ENCODE data around the gene C12orf57. TPM values are rescaled to one million over a fixed set of nuclear protein-coding genes. Genes with fewer than 3 reads are reported as not detected.

C12orf57 gene
- total RNA-seq, 3 donors from 2014 or later (not counting 1 experiment from before 2014, with no cell fraction given): 125 to 157 (median 126) TPM

DNA sequence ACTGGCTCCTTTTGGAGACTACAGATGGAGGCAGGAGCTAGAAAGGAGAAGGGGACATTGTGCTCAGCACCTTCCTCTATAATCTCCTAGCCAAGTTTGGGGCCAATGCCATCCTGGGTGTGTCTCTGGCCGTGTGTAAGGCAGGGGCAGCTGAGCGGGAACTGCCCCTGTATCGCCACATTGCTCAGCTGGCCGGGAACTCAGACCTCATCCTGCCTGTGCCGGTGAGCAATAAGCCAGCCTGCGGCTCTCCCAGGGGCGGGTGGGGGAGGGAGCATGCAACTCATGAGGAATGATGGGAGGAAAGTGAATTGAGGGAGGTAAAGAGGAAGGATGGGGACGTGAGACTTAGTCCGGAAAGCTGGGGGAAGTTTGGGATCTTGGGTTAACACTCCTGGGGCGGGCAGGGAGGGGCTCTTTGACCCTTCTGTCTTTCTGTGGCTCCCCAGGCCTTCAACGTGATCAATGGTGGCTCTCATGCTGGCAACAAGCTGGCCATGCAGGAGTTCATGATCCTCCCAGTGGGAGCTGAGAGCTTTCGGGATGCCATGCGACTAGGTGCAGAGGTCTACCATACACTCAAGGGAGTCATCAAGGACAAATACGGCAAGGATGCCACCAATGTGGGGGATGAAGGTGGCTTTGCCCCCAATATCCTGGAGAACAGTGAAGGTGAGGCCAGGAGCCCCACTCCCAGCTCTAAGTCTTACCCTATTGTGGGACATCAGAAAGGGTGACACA is 26.2 kb upstream of the C12orf57 start:
- no peaks in the 10 kb centered on the region for H3K36me3 Mint-ChIP-seq
- intact Hi-C loops (cut with micrococcal nuclease): no loop called here
- H3K4me1 ChIP-seq (ENCODE audit: control insufficient read depth, insufficient read depth, low read length): peaks cover 23% of the 10 kb centered on the region
- H3K27ac ChIP-seq (ENCODE audit: low read length): no peak overlapping the region
- no peak for ATAC-seq
- H3K9me3 Mint-ChIP-seq: no peaks in the 10 kb centered on the region
- H3K36me3 ChIP-seq (ENCODE audit: control insufficient read depth, insufficient read depth, low read length): no peaks in the 10 kb centered on the region
- TF ChIP-seq, protein P1, sequence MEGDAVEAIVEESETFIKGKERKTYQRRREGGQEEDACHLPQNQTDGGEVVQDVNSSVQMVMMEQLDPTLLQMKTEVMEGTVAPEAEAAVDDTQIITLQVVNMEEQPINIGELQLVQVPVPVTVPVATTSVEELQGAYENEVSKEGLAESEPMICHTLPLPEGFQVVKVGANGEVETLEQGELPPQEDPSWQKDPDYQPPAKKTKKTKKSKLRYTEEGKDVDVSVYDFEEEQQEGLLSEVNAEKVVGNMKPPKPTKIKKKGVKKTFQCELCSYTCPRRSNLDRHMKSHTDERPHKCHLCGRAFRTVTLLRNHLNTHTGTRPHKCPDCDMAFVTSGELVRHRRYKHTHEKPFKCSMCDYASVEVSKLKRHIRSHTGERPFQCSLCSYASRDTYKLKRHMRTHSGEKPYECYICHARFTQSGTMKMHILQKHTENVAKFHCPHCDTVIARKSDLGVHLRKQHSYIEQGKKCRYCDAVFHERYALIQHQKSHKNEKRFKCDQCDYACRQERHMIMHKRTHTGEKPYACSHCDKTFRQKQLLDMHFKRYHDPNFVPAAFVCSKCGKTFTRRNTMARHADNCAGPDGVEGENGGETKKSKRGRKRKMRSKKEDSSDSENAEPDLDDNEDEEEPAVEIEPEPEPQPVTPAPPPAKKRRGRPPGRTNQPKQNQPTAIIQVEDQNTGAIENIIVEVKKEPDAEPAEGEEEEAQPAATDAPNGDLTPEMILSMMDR (IDR thresholded peaks at IDR 0.05): no peak
- 94% methylated on average over 14 of the region's 14 CpGs for WGBS (ENCODE audit: insufficient coverage)
- peaks cover 0 to 6% of the 10 kb centered on the region in 2 donors for H3K27me3 Mint-ChIP-seq (ENCODE audit: low read depth in 2 of 2)
- H3K27ac Mint-ChIP-seq: peak overlapping the region in 1 of 2 donors; percentile 3
- no peak overlapping the region for H3K4me3 ChIP-seq (ENCODE audit: low read length)
- no peaks in the 10 kb centered on the region for H3K9me3 ChIP-seq (ENCODE audit: control insufficient read depth, insufficient read depth, low read length)
- H3K4me3 Mint-ChIP-seq: no peak overlapping the region
- no peak for DNase-seq
- H3K27me3 ChIP-seq (ENCODE audit: control insufficient read depth, insufficient read depth, low read length): no peaks in the 10 kb centered on the region
- peaks cover 16 to 39% of the 10 kb centered on the region in 2 donors for H3K4me1 Mint-ChIP-seq

DNA sequence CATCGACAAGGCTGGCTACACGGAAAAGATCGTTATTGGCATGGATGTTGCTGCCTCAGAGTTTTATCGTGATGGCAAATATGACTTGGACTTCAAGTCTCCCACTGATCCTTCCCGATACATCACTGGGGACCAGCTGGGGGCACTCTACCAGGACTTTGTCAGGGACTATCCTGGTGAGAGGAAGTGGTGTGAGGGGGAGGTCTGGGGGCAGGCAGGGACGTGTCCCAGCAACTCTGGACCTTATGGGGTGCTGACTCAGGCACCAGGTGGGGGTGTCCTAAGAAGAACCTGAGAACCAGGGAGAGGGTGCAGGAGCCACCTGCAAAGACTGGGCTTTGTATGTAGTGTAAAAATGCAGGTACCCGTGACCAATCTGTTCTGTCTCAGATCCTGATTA is 24.2 kb upstream of the C12orf57 start:
- Mint-ChIP-seq H3K9me3 (no peaks in the 10 kb centered on the region), H3K27me3 (ENCODE audit: low read depth in 2 of 2) (no peaks in the 10 kb centered on the region), H3K4me3 (no peak overlapping the region), H3K36me3 (no peaks in the 10 kb centered on the region), H3K27ac (peak overlapping the region in 1 of 2 donors; percentile 10), H3K4me1 (peaks cover 12 to 26% of the 10 kb centered on the region in 2 donors)
- TF ChIP-seq, protein P1 (IDR thresholded peaks at IDR 0.05): no peak
- no peaks in the 10 kb centered on the region for H3K9me3 ChIP-seq (ENCODE audit: control insufficient read depth, insufficient read depth, low read length)
- no peak for ATAC-seq
- DNase-seq: no peak
- intact Hi-C loops (cut with micrococcal nuclease): no loop called here
- peaks cover 27% of the 10 kb centered on the region for H3K4me1 ChIP-seq (ENCODE audit: control insufficient read depth, insufficient read depth, low read length)
- H3K27me3 ChIP-seq (ENCODE audit: control insufficient read depth, insufficient read depth, low read length): no peaks in the 10 kb centered on the region
- H3K36me3 ChIP-seq (ENCODE audit: control insufficient read depth, insufficient read depth, low read length): no peaks in the 10 kb centered on the region
- no peak overlapping the region for H3K27ac ChIP-seq (ENCODE audit: low read length)
- 80% methylated on average over 7 of the region's 7 CpGs for WGBS (ENCODE audit: insufficient coverage)
- H3K4me3 ChIP-seq (ENCODE audit: low read length): no peak overlapping the region

DNA sequence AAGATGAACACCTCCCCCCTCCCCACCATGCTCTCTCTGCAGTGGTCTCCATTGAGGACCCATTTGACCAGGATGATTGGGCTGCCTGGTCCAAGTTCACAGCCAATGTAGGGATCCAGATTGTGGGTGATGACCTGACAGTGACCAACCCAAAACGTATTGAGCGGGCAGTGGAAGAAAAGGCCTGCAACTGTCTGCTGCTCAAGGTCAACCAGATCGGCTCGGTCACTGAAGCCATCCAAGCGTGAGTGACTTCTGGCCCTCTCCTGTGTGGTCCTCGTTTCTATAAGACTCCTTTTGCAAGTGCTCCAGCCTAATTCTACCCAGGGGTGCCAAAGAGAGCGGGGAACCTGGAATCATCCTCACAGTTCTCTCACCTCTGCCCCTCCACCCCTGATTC is 22.3 kb upstream of the C12orf57 start:
- H3K27me3 Mint-ChIP-seq (ENCODE audit: low read depth in 2 of 2): no peaks in the 10 kb centered on the region
- H3K9me3 Mint-ChIP-seq: no peaks in the 10 kb centered on the region
- Histone ChIP-seq H3K4me3 (ENCODE audit: low read length) (no peak overlapping the region), H3K27ac (ENCODE audit: low read length) (no peak overlapping the region), H3K36me3 (ENCODE audit: control insufficient read depth, insufficient read depth, low read length) (no peaks in the 10 kb centered on the region), H3K9me3 (ENCODE audit: control insufficient read depth, insufficient read depth, low read length) (no peaks in the 10 kb centered on the region), H3K27me3 (ENCODE audit: control insufficient read depth, insufficient read depth, low read length) (no peaks in the 10 kb centered on the region), H3K4me1 (ENCODE audit: control insufficient read depth, insufficient read depth, low read length) (peaks cover 22% of the 10 kb centered on the region)
- ATAC-seq: no peak
- no peak overlapping the region for H3K27ac Mint-ChIP-seq
- WGBS (ENCODE audit: insufficient coverage): 90% methylated on average over 7 of the region's 7 CpGs
- H3K4me1 Mint-ChIP-seq: peaks cover 11 to 21% of the 10 kb centered on the region in 2 donors
- DNase-seq: no peak
- TF ChIP-seq, protein P1 (IDR thresholded peaks at IDR 0.05): no peak
- intact Hi-C loops (cut with micrococcal nuclease): no loop called here
- H3K36me3 Mint-ChIP-seq: no peaks in the 10 kb centered on the region
- H3K4me3 Mint-ChIP-seq: no peak overlapping the region
